Upper lobe of left lung (tissue), 4 donors: ENCODE results near the gene LRIT2.

Experiments used
- EP300 ChIP-seq, 4 donors: sonication (generic); formaldehyde crosslinking; IDR thresholded peaks; one replicate each; pipeline ENCODE4 v1.5.1; 2017; ENCODE audit warnings: antibody characterized with exemption in 4 of 4, control low read depth in 2 of 4
- POLR2AphosphoS5 ChIP-seq, 2 donors: sonication (generic); formaldehyde crosslinking; IDR thresholded peaks; one replicate each; pipeline ENCODE4 v1.5.1; 2017; ENCODE audit warnings: antibody characterized with exemption in 2 of 2
- TF ChIP-seq, protein P1 (sequence below), 6 experiments: fragments of 450-650 bp in 4 of 6; fragments of 200-600 bp in 2 of 6; sonication (generic) in 2 of 6; IDR thresholded peaks; one replicate each; pipeline ENCODE4 v1.5.1; 2016 to 2019; ENCODE audit warnings: antibody characterized with exemption in 6 of 6

DNA sequence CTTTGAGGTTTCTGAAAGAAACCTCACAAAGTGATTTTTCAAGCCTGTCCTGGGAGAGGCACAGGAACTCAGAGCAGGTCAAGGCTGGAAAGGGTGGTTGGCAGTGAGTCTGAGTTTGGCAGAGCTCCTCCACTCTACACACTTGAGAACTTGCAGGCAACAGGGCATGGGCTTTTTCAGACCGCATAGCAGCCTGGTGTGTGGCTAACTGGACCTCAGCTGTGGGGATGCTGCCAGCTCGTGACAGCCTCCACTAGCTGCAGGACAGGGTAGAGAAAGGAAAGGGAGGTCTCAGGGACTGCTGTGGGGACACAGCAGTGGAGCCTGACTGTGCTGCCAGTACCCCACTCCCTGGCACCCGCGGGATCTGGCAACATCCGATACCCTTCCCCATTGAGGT is 28.4 kb downstream of the LRIT2 start:
- TF ChIP-seq, protein P1, sequence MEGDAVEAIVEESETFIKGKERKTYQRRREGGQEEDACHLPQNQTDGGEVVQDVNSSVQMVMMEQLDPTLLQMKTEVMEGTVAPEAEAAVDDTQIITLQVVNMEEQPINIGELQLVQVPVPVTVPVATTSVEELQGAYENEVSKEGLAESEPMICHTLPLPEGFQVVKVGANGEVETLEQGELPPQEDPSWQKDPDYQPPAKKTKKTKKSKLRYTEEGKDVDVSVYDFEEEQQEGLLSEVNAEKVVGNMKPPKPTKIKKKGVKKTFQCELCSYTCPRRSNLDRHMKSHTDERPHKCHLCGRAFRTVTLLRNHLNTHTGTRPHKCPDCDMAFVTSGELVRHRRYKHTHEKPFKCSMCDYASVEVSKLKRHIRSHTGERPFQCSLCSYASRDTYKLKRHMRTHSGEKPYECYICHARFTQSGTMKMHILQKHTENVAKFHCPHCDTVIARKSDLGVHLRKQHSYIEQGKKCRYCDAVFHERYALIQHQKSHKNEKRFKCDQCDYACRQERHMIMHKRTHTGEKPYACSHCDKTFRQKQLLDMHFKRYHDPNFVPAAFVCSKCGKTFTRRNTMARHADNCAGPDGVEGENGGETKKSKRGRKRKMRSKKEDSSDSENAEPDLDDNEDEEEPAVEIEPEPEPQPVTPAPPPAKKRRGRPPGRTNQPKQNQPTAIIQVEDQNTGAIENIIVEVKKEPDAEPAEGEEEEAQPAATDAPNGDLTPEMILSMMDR (IDR thresholded peaks at IDR 0.05), result no peak
- TF ChIP-seq POLR2AphosphoS5 (IDR thresholded peaks at IDR 0.05), result no peak
- no peak for TF ChIP-seq EP300 (IDR thresholded peaks at IDR 0.05)
